ENCODE measurements around the gene FHDC1. TPM values are rescaled to one million over a fixed set of nuclear protein-coding genes. Genes with fewer than 3 reads are reported as not detected.

The FHDC1 gene
- polyA plus RNA-seq, 3 donors = 0.21 TPM; not detected in 2

DNA sequence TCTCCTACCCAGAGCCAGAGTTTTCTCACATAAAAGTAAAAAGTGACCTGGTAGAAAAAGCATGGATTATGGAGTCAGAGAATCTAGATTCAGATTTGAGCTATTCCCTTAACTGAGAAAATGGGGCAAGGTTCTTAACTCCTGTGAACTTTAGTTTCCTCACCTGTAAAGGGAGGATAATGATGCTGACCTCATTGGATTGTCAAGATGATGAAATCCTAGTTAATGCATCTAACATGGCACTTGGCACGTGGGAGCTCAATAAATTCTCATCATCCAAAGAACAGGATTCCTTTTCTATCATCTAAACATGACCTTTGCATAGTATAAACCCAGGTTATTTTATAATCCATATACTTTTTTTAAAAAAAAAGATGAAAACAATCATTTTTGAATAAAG lies 18.6 kb downstream of the FHDC1 start:
- Mint-ChIP-seq H3K4me3 (no peak overlapping the region), H3K36me3 (no peaks in the 10 kb centered on the region), H3K4me1 (peaks cover 21% of the 10 kb centered on the region), H3K27me3 (ENCODE audit: low read depth in 3 of 3) (peaks cover 0 to 4% (median 2%) of the 10 kb centered on the region in 3 donors), H3K9me3 (peaks cover 0 to 1% (median 0%) of the 10 kb centered on the region in 7 donors), H3K27ac (no peak overlapping the region)
- H3K9me3 ChIP-seq (replicated peaks in 1 of 2; ENCODE audit: control insufficient read depth in 1 of 2, insufficient read depth in 1 of 2, low read length in 2 of 2) = no peaks in the 10 kb centered on the region
- no peaks in the 10 kb centered on the region for H3K27me3 ChIP-seq (ENCODE audit: control insufficient read depth in 2 of 2, insufficient read depth in 2 of 2, low read length in 2 of 2)
- no peaks in the 10 kb centered on the region for H3K36me3 ChIP-seq (replicated peaks in 1 of 2; ENCODE audit: control insufficient read depth in 1 of 2, insufficient read depth in 2 of 2, low read length in 2 of 2)
- intact Hi-C loops (cut with micrococcal nuclease) = no loop called here
- no peak for DNase-seq
- H3K4me3 ChIP-seq (replicated peaks in 1 of 3; ENCODE audit: low read depth in 2 of 3, low read length in 3 of 3) = no peak overlapping the region
- TF ChIP-seq, protein P1, sequence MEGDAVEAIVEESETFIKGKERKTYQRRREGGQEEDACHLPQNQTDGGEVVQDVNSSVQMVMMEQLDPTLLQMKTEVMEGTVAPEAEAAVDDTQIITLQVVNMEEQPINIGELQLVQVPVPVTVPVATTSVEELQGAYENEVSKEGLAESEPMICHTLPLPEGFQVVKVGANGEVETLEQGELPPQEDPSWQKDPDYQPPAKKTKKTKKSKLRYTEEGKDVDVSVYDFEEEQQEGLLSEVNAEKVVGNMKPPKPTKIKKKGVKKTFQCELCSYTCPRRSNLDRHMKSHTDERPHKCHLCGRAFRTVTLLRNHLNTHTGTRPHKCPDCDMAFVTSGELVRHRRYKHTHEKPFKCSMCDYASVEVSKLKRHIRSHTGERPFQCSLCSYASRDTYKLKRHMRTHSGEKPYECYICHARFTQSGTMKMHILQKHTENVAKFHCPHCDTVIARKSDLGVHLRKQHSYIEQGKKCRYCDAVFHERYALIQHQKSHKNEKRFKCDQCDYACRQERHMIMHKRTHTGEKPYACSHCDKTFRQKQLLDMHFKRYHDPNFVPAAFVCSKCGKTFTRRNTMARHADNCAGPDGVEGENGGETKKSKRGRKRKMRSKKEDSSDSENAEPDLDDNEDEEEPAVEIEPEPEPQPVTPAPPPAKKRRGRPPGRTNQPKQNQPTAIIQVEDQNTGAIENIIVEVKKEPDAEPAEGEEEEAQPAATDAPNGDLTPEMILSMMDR (IDR thresholded peaks at IDR 0.05) = no peak
- H3K79me2 ChIP-seq (ENCODE audit: insufficient read depth, low read length) = no peaks in the 10 kb centered on the region
- no peak overlapping the region for H3K9ac ChIP-seq (ENCODE audit: insufficient read depth, low read length, poor library complexity, severe bottlenecking)
- no peak overlapping the region for H3K27ac ChIP-seq (ENCODE audit: low read depth in 1 of 2, low read length in 2 of 2)
- H3K4me1 ChIP-seq (ENCODE audit: control insufficient read depth in 1 of 2, insufficient read depth in 2 of 2, low read length in 2 of 2) = peaks cover 0 to 11% of the 10 kb centered on the region in 2 donors
- no peak overlapping the region for H3K4me2 ChIP-seq (replicated peaks; ENCODE audit: extremely low read depth, low read length, poor library complexity, severe bottlenecking)
- H2AFZ ChIP-seq (ENCODE audit: insufficient read depth, low read depth, low read length, poor library complexity, severe bottlenecking) = no peak overlapping the region
- no CpG with 5 or more reads among the region's 1 CpG for WGBS (ENCODE audit: insufficient coverage)
- no peaks in the 10 kb centered on the region for H4K20me1 ChIP-seq (ENCODE audit: insufficient read depth, low read length)

DNA sequence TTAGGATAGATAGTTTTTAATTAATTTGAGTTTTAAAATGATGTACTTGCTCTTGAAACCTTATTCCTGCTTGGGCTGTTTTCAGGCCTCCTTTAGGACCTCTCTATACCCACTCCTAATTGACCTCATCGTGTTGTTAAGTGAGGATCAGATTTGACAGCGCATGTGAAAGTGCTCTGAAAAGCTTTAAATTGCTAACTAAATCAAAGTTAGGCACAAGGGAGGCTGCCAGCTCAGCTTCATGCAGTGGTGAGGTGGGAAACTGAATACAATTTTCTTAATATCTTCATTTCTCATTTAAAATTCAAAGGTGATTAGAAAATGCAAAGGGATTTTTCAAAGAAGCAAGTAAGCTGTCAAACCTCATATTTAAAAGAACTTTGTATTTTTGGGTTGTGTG lies 20.0 kb downstream of the FHDC1 start:
- H3K9me3 Mint-ChIP-seq = no peaks in the 10 kb centered on the region
- no peak overlapping the region for H2AFZ ChIP-seq (ENCODE audit: insufficient read depth, low read depth, low read length, poor library complexity, severe bottlenecking)
- no peaks in the 10 kb centered on the region for H3K27me3 ChIP-seq (ENCODE audit: control insufficient read depth in 2 of 2, insufficient read depth in 2 of 2, low read length in 2 of 2)
- H3K79me2 ChIP-seq (ENCODE audit: insufficient read depth, low read length) = no peaks in the 10 kb centered on the region
- no peak overlapping the region for H3K27ac Mint-ChIP-seq
- H3K27ac ChIP-seq (ENCODE audit: low read depth in 1 of 2, low read length in 2 of 2) = no peak overlapping the region
- no peaks in the 10 kb centered on the region for H4K20me1 ChIP-seq (ENCODE audit: insufficient read depth, low read length)
- H3K9me3 ChIP-seq (replicated peaks in 1 of 2; ENCODE audit: control insufficient read depth in 1 of 2, insufficient read depth in 1 of 2, low read length in 2 of 2) = no peaks in the 10 kb centered on the region
- H3K4me2 ChIP-seq (replicated peaks; ENCODE audit: extremely low read depth, low read length, poor library complexity, severe bottlenecking) = no peak overlapping the region
- peaks cover 0 to 4% (median 0%) of the 10 kb centered on the region in 3 donors for H3K27me3 Mint-ChIP-seq (ENCODE audit: low read depth in 3 of 3)
- no CpG with 5 or more reads among the region's 2 CpGs for WGBS (ENCODE audit: insufficient coverage)
- DNase-seq = no peak
- peaks cover 21% of the 10 kb centered on the region for H3K4me1 Mint-ChIP-seq
- no peak overlapping the region for H3K4me3 Mint-ChIP-seq
- H3K9ac ChIP-seq (ENCODE audit: insufficient read depth, low read length, poor library complexity, severe bottlenecking) = no peak overlapping the region
- H3K4me1 ChIP-seq (ENCODE audit: control insufficient read depth in 1 of 2, insufficient read depth in 2 of 2, low read length in 2 of 2) = peaks cover 0 to 11% of the 10 kb centered on the region in 2 donors
- no peak overlapping the region for H3K4me3 ChIP-seq (replicated peaks in 1 of 3; ENCODE audit: low read depth in 2 of 3, low read length in 3 of 3)
- TF ChIP-seq, protein P1 (IDR thresholded peaks at IDR 0.05) = no peak
- no peaks in the 10 kb centered on the region for H3K36me3 ChIP-seq (replicated peaks in 1 of 2; ENCODE audit: control insufficient read depth in 1 of 2, insufficient read depth in 2 of 2, low read length in 2 of 2)
- no peaks in the 10 kb centered on the region for H3K36me3 Mint-ChIP-seq
- intact Hi-C loops (cut with micrococcal nuclease) = no loop called here
